Vagina (tissue), 2 donors: ENCODE data around the gene GNG14. TPM values are rescaled to one million over a fixed set of nuclear protein-coding genes. Genes with fewer than 3 reads are reported as not detected.

ENCODE experiments used
- DNase-seq, 2 donors: peaks; one replicate each; pipeline ENCODE4 v3.0.0-alpha.2; 2017; ENCODE audit errors: extremely low spot score in 2 of 2
- H3K27ac ChIP-seq: fragments of 200-600 bp; sonication (generic); one replicate; pipeline ENCODE4 v1.5.1; 2019
- H3K27me3 ChIP-seq: fragments of 200-600 bp; sonication (generic); one replicate; pipeline ENCODE4 v1.5.1; 2019
- H3K36me3 ChIP-seq, 2 donors: fragments of 200-600 bp; sonication (generic); one replicate each; pipeline ENCODE4 v1.5.1; 2017 to 2019
- H3K4me1 ChIP-seq: fragments of 200-600 bp; sonication (generic); one replicate; pipeline ENCODE4 v1.5.1; 2019
- H3K4me3 ChIP-seq, 2 donors: fragments of 200-600 bp; sonication (generic); 1 replicate in 1 of 2; 2 replicates in 1 of 2; pipeline ENCODE4 v1.5.1; 2016 to 2019
- H3K9me3 ChIP-seq: fragments of 200-600 bp; sonication (generic); one replicate; pipeline ENCODE4 v1.5.1; 2019
- CTCF ChIP-seq, 3 experiments: fragments of 450-650 bp in 2 of 3; fragments of 200-600 bp in 1 of 3; sonication (generic) in 1 of 3; IDR thresholded peaks; one replicate each; pipeline ENCODE4 v1.5.1; 2017 to 2019; ENCODE audit warnings: antibody characterized with exemption in 3 of 3, mild to moderate bottlenecking in 2 of 3, moderate library complexity in 2 of 3
- POLR2A ChIP-seq, 2 donors: fragments of 450-650 bp; IDR thresholded peaks; one replicate each; pipeline ENCODE4 v1.6.1; 2017; ENCODE audit warnings: antibody characterized with exemption in 2 of 2, mild to moderate bottlenecking in 2 of 2, moderate library complexity in 2 of 2
- POLR2AphosphoS5 ChIP-seq, 2 donors: sonication (generic); formaldehyde crosslinking; IDR thresholded peaks; one replicate each; pipeline ENCODE4 v1.9.0; 2017; ENCODE audit warnings: antibody characterized with exemption in 2 of 2, mild to moderate bottlenecking in 2 of 2, low read depth in 1 of 2; ENCODE audit not compliant: insufficient read depth in 1 of 2
- intact Hi-C: fragments of 100-400 bp; cut with DNase I; formaldehyde crosslinking; loops from one replicate; pipeline ENCODE4 v1.15.1; 2023
- total RNA-seq: library from RNA; depleted of rRNA; stranded (reverse); fragments of >200 nt; gene quantifications from one replicate; pipeline ENCODE4 v1.2.3, GENCODE V29; 2016

Gene GNG14
- total RNA-seq, 1 donor from 2014 or later = not detected

GRCh38 chr19:12701596-12702282 is 13.9 kb downstream of the GNG14 start:
- Histone ChIP-seq H3K9me3 (no peaks in the 10 kb centered on the region), H3K36me3 (peaks cover 2 to 66% of the 10 kb centered on the region in 2 donors), H3K4me1 (peaks cover 7% of the 10 kb centered on the region), H3K4me3 (no peak overlapping the region), H3K27ac (no peak overlapping the region), H3K27me3 (no peaks in the 10 kb centered on the region)
- no peak for TF ChIP-seq CTCF (IDR thresholded peaks at IDR 0.05)
- TF ChIP-seq POLR2A (IDR thresholded peaks at IDR 0.05) = no peak
- no peak for TF ChIP-seq POLR2AphosphoS5 (IDR thresholded peaks at IDR 0.05; ENCODE audit: insufficient read depth in 1 of 2, low read depth in 1 of 2)
- intact Hi-C loops = no loop called here
- no peak for DNase-seq

- TF ChIP-seq POLR2A (IDR thresholded peaks at IDR 0.05) = no peak
- no peak for TF ChIP-seq CTCF (IDR thresholded peaks at IDR 0.05)
- TF ChIP-seq POLR2AphosphoS5 (IDR thresholded peaks at IDR 0.05; ENCODE audit: insufficient read depth in 1 of 2, low read depth in 1 of 2) = no peak
- no peaks in the 10 kb centered on the region for H3K9me3 ChIP-seq
- H3K4me3 ChIP-seq = no peak overlapping the region
- H3K4me1 ChIP-seq = no peaks in the 10 kb centered on the region
- H3K27ac ChIP-seq = no peak overlapping the region
- intact Hi-C loops = no loop called here
- no peaks in the 10 kb centered on the region for H3K27me3 ChIP-seq
- peaks cover 2 to 73% of the 10 kb centered on the region in 2 donors for H3K36me3 ChIP-seq
- DNase-seq = no peak
These were observed 15.2 kb downstream of the GNG14 start for GRCh38 chr19:12703046-12703445.

- Histone ChIP-seq H3K27ac (no peak overlapping the region), H3K9me3 (no peaks in the 10 kb centered on the region), H3K4me1 (no peaks in the 10 kb centered on the region), H3K27me3 (no peaks in the 10 kb centered on the region), H3K36me3 (peaks cover 2 to 93% of the 10 kb centered on the region in 2 donors), H3K4me3 (no peak overlapping the region)
- DNase-seq = no peak
- TF ChIP-seq POLR2A (IDR thresholded peaks at IDR 0.05) (no peak), POLR2AphosphoS5 (IDR thresholded peaks at IDR 0.05; ENCODE audit: insufficient read depth in 1 of 2, low read depth in 1 of 2) (no peak), CTCF (IDR thresholded peaks at IDR 0.05) (no peak)
- intact Hi-C loops = no loop called here
These were observed 17.4 kb downstream of the GNG14 start for GRCh38 chr19:12705169-12705568.

DNA sequence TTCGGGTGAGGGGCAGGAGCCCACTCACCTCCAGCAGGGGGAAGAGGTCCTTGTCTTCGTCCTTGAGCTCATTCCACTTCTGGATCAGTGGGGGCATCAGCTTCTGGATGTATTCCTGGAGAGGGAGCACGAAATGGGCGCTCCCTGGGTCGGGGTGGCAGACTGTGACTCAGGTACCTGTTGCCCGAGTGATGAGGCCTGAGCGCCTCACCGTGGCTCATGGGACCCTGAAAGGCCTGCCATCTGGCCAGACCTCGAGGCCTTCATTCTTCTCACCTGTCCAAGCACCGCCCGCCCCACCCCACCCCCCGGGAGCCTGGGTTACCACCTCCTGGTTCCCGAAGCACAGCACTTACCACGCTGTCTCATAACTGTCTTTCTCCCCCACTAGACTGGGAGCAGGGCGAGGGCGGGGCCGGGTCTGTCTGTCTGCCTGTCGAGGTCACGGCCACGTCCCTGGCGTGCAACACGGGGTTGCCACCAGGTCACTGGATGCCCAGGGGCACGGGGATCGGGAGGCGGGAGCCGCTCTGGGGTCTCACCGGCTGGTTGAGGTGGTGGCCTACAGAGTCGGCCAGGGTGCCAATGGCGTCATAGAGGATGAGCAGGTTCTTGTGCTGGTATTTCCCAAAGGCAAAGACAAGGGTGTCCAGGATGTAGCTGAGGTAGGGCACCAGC is 18.0 kb downstream of the GNG14 start:
- Histone ChIP-seq H3K4me1 (no peaks in the 10 kb centered on the region), H3K9me3 (no peaks in the 10 kb centered on the region), H3K27ac (no peak overlapping the region), H3K4me3 (no peak overlapping the region), H3K27me3 (no peaks in the 10 kb centered on the region), H3K36me3 (peaks cover 2 to 93% of the 10 kb centered on the region in 2 donors)
- intact Hi-C loops = no loop called here
- no peak for DNase-seq
- no peak for TF ChIP-seq POLR2AphosphoS5 (IDR thresholded peaks at IDR 0.05; ENCODE audit: insufficient read depth in 1 of 2, low read depth in 1 of 2)
- no peak for TF ChIP-seq CTCF (IDR thresholded peaks at IDR 0.05)
- TF ChIP-seq POLR2A (IDR thresholded peaks at IDR 0.05) = no peak

DNA sequence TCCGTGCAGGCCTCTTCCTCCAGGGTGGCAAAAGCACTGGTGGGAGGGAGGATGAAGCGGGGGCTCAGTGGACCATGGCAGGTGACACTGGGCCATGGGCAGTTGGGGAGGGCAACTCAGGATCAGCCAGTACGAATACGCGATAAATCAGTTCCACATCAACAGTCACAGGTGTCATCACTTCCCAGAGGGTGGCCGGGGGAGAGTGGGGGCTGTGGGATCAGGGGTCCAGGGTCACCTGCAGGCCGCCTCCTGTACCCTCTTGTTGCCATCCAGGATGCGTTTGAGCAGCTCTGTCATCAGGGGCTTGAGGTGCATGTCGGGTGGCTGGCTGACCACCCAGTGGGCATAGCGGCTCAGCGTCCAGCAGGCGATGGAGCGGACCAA is 18.5 kb downstream of the GNG14 start:
- Histone ChIP-seq H3K9me3 (no peaks in the 10 kb centered on the region), H3K4me3 (no peak overlapping the region), H3K36me3 (peaks cover 2 to 93% of the 10 kb centered on the region in 2 donors), H3K4me1 (no peaks in the 10 kb centered on the region), H3K27ac (no peak overlapping the region), H3K27me3 (no peaks in the 10 kb centered on the region)
- DNase-seq = no peak
- intact Hi-C loops = no loop called here
- no peak for TF ChIP-seq POLR2A (IDR thresholded peaks at IDR 0.05)
- TF ChIP-seq CTCF (IDR thresholded peaks at IDR 0.05) = no peak
